Measurements from ENCODE around the gene HENMT1.
"Not testable (repeated sequence)": the region's sequence is repeated elsewhere in the genome, so short reads cannot be mapped to it uniquely, and the experiment has no call there.

HENMT1 gene

DNA sequence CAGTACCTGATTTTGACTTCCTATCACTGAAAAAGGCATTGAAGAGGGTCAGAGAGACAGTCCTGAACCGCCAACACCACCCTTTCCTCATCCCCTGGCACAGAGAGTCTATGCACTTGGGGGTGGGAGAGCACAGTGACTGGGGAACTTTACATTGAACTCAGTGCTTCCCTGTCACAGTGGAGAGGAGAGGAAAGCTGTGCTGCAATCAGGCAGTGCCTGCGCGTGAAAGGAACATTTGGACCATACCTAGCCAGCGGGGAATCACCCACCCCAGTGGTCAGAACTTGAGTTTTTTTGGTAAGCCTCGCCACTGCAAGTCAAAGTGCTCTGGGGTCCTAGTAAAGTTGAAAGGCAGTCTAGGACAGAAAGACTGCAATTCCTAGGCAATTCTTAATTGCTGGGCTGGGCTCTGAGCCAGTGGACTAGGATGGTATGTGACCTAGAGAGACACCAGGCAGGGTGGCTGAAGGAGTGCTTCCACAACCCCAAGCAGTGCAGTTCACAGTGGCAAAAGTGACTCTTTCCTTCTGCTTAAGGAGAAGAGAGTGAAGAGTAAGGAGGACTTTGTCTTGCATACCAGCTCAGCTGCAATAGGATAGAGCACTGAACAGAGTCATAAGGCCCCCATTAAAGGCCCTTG, 9.4 kb upstream of the HENMT1 start:
- no peak for DNase-seq

DNA sequence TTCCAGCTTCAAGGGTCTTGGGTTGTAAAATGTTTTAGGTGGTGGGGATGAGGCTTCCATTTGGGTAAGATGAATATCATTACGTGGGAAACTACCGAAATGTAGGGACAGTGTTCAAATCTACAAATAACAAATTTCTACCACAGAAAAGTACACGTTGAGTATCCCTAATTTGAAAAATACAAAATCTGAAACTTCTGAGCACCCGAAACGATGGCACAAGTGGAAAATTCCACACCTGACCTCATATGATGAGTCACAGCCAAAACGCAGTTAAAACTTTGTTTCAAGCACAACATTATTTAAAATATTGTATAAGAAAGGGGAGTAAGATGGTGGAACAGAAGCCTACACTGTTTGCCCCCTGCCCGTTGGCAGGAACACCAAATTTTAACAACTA, 8.8 kb upstream of the HENMT1 start:
- DNase-seq: no peak

DNA sequence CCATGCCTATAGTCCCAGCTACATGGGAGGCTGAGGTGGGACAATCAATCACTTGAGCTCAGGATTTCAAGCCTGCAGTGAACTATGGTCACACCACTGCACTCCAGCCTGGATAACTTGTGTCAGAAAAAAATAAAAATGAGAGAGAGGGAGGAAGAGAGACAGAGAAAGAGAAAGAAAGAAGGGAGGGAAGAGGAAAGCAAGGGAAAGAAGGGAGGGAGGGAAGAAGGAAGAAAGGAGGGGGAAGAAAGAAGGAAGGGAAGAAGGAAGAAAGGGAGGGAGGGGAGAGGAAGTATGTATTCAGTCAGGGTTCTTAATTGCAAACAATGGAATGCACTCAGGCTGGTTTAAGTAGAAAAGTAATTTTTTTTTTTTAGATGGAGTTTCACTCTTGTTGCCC, 7.9 kb upstream of the HENMT1 start:
- DNase-seq: no peak

DNA sequence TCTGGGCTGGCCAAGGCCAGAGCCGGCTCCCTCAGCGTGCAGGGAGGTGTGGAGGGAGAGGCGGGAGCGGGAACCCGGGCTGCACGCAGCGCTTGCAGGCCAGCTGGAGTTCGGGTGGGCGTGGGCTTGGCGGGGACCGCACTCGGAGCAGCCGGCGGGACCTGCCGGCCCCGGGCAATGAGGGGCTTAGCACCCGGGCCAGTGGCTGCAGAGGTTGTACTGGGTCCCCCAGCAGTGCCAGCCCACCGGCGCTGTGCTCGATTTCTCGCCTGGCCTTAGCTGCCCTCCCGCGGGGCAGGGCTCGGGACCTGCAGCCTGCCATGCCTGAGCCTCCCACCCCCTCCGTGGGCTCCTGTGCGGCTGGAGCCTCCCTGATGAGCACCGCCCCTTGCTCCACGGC, 6.5 kb upstream of the HENMT1 start:
- not testable (repeated sequence) for DNase-seq

DNA sequence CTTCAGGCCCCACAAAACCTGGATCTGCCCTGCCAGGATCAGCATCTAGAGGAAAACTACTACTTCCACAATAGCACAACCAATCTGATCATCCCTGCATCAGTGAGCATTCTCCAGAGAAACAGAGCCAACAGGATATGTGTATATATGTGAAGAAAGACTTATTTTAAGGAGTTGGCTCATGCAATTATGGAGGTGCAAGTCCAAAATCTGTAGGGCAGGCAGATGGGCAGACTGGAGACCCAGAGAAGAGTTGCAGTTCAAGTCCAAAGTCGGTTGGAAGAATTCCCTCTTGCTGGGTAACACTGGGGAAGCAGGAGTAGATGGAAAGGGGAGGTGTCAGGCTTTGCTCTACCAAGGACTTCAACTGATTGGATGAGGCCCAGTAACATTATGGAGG, 4.9 kb upstream of the HENMT1 start:
- DNase-seq: no peak

DNA sequence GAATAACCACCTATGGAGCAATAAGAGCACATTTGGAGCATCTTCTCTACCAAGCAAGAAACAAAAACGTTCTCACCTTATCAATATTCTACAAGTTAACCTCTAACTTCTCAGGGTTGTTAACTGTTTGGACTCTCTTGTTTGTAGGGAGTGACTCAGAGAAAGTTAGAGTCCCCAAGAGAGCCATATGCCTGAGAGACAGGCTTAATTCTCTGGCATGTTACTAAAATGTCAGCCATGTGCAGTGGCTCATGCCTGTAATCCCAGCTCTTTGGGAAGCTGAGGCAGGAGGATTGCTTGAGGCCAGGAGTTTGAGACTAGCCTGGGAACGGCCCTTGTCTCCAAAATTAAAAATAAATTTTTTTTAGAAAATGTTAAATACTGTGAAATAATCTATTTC, 4.2 kb upstream of the HENMT1 start:
- no peak for DNase-seq

DNA sequence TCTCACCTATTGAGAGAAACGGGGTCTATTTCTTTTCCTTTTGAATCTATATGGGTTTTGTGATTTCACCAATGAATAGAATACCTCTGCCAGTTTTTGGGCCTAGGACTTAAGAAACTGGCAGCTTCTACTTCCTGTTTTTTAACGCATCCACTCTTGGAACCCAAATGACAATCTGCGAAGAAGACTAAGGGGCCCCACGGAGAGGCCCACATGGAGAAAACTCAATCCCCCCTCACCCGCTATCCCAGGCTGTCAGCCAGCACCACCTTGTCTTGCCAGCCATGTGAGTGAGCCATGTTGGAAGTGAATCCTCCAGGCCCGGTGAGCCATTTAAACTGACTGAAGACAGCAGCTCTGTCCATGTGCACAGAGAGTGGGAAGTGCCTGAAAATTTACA, 3.6 kb upstream of the HENMT1 start:
- no peak for DNase-seq

DNA sequence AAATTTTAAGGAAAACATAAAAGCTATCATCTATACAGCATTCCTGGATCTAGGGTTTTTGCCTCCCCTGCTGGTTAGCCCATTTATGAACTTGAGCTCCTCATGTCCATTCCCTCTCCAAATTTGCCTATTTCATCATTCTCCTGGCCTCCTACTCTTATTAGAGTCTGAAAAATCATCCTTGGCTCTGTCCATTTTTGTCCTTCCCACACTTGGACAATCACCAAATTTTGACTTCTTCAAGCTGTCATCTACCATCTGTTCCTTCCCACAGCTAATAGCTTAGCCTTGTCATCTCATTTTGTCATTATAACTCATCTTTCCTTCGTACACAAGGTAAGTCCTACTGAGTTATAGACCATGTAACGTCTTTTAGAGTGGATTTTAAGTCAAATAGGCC, 2.2 kb upstream of the HENMT1 start:
- peak; percentile 49 for DNase-seq

DNA sequence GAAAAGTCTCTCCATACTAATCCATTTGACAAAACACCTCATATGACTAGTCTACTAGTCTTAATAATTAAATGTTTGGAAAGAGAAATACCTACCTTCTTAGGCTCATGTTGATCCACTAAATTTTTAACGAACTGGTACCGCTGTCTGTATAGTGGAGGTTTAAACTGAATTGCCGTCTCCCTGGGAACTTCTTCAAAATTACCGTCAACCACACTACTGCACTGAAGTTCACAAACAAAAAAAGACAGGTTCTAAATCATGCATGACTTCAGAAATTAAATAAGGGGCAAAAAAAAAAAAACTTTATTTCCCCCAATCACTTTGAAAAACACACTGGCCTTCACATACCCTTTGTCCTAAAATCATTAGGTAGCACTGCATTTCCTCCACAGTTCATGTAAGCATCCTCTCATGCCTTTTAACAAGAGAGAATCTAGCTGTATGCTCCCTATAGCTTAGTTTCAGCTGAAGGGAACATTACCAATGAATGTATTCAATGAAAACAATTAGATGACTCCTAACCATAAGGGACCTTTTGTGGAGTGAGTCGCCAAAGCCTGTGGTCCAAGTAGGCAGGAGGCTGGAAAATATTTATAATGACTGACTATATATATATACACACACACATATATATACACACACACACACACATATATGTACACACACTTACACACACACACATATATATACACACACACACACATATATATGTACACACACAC, 3.4 kb downstream of the HENMT1 start:
- no peak for DNase-seq

DNA sequence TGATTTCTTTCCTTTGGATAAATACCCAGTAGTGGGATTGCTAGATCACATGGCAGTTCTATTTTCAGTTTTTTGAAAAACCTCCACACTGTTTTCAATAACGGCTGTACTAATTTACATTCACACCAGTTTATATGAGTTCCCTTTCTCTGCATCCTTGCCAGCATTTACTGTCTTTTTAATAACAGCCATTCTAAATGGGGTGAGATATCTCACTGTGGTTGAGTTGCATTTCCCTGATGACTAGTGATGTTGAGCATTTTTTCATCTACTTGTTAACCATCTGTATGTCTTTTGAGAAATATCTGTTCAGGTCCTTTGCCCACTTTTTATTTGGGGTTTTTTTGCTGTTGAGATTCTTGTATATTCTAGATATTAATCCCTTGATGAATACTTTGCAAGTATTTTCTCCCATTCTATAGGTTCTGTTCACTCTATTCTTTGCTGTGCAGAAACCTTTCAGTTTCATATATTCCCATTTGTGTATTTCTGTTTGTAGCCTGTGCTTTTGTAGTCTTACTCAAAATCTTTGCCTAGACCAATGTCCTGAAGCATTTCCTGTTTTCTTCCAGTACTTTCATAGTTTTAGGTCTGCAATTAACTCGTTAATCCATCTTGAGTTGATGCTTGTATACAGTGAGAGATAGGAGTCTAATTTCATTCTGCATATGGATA, 7.3 kb downstream of the HENMT1 start:
- DNase-seq: no peak

DNA sequence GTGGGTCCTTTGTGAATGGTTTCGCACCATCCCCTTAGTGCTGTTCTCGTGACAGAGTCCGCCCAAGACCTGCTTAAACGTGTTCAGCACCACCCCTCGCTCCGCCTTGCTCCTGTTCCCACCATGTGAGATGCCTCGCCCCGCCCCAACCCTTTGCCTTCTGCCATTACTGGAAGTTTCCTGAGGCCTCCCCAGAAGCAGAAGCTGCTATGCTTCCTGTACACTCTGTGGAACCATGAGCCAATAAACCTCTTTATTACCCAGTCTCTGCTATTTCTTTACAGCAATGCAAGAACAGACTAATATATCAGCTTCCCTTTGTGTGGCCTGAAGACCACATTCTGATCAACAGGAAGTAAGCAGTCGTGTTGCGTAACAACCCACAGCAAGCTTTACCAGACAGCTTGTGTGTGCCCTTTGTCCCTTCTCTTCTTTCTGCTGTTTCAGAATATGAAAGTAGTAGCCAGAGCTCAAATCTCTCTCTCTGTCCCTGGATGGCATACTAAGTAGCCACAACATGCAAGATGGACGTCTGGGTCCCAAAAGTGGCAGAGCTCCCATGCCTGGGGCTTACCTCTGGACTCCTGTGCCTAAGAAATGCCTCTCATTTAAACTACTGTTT, 14.1 kb downstream of the HENMT1 start:
- no peak for DNase-seq

DNA sequence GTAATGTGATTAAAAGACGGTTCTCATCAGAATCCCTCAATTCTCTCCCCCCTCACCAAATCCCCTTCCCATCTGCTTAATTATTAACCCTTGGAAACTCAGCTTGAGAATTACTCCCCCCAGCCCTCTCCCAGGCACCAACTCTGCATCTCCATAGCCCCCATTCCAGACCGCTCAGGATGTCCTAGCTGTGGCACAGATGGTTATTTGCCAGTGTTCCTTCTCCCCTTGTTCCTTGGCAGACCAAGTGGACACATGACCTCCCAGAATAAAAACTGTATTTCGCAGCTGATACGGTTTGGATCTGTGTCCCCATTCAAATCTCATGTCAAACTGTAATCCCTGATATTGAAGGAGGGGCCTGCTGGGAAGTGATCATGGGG, 14.6 kb downstream of the HENMT1 start:
- peak; percentile 12 for DNase-seq

DNA sequence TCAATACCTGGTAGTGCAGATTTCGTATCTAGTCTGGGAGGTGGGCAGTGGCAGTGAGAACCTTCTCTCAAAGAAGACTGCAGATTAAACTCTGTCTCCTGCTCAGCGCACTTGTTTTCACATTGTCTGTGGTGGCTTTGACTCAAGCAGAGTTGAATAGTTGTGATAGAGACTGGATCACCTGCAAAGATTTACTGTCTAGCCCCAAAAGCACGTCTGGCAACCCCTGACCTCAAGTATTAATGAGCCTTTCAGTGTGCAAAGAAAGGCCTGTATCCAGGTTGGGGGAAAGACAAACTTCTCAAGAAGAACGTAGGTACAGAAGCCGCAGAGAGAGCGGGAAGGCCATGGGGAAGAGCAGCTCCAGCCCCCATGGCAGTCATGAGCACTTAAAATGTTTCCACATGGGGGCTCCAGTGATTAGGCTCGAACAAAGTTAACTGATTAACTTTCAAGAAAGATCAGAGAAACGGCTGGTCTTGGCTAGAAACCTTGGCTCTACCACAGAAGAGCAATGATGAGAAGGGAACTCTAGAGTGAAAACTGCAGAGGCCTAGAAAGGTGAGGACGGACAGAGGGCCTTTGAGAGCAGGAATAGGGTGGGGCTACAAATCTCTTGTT, 15.2 kb downstream of the HENMT1 start:
- no peak for DNase-seq

DNA sequence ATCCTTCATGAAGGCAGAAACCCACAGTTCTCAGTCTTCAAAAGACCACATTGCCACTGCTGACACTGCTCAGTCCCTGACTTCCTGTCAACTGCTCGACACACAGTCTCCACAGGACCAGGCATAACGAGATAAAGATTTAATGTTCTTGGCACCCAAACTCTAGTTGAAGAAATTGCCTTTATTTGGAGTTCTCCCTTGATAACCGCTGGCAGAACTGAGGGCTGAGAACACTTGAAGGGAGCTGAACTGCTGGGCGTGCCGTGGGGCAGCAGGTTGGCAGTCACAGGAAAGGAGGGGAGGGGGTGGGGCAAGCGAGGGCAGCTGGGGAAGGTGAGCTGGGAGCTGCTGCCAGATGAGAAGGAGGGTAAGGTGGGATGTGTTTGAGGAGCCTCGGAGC, 15.9 kb downstream of the HENMT1 start:
- DNase-seq: no peak

DNA sequence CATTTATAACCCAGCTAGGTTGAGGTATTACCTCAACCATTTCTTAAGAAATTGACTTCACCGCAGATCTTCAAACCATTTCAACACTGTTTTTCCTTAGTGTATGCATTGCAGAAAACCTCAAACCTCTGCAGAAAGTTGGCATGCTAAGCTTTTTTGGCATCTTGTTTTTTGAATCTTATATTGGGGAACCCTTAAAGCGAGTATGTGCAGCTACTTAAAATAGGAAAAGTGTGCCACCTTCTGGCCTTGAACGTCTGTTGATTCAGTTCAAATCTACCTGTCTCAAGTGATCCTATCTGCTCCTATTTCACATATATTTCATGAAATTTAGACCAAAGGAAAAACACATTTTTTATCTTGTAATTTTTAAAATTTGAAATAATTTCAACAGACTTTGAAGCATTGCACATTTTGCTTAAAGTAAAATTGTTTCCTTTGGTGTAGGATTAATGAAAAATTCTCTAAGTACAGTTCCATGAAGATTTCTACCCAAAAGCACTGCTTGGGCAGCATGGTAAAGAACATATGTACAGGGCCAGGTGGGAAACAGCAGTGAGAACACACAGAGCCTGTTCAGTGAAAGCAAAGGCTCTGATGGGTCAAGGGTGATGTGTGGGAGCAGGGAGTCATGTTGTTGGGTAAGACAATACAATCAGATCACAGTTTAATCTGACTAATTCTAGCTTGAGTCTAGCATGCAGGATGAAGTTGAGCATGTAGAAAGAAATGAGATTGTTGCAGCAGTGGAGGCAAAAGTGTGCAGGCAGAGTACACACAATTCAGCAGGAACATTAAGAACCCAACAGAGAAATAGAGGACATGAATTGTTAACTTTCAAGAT, 17.2 kb downstream of the HENMT1 start:
- peak; percentile 31 for DNase-seq

DNA sequence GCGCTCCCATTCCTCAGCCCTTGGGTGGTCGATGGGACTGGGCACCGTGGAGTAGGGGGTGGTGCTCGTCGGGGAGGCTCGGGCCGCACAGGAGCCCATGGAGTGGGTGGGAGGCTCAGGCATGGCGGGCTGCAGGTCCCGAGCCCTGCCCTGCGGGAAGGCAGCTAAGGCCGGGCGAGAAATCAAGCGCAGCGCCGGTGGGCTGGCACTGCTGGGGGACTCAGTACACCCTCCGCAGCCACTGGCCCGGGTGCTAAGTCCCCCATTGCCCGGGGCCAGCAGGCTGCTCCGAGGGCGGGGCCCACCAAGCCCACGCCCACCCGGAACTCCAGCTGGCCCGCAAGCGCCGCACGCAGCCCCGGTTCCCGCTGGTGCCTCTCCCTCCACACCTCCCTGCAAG, 20.0 kb downstream of the HENMT1 start:
- not testable (repeated sequence) for DNase-seq

DNA sequence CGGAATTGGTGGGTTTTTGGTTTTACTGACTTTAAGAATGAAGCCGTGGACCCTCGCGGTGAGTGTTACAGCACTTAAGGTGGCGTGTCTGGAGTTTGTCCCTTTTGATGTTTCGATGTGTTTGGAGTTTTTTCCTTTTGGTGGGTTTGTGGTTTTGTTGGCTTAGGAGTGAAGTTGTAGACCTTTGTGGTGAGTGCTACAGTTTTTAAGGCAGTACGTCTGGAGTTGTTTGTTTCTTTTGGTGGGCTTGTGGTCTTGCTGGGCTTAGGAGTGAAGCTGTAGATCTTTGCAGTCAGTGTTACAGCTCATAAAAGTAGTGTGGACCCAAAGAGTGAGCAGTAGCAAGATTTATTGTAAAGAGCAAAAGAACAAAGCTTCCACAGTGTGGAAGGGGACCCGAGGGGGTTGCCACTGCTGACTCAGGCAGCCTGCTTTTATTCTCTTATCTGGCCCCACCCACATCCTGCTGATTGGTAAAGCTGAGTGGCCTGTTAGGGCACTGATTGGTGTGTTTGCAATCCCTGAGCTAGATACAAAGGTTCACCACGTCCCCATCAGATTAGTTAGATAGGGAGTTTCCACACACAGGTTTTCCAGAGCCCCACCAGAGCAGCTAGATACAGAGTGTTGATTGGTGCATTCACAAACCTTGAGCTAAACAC, 20.9 kb downstream of the HENMT1 start:
- no peak for DNase-seq

DNA sequence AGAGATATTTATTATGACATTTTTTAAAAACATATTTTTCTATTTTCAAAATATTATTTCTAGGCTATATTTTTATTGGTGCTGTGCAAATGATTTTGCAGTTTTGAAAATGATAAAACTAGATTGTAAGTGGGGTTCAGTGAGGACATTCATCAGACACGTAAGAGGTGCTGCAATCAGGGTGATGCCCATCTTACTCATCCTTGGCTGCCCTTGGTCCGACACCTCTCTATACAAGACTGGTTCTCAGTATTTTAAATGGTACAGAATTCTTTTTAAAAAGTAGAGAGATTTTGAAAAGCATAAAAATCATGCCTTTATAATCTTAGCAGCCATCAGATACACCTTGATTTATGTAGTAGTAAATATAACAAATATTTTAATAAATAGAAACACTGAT, 24.0 kb downstream of the HENMT1 start:
- no peak for DNase-seq

DNA sequence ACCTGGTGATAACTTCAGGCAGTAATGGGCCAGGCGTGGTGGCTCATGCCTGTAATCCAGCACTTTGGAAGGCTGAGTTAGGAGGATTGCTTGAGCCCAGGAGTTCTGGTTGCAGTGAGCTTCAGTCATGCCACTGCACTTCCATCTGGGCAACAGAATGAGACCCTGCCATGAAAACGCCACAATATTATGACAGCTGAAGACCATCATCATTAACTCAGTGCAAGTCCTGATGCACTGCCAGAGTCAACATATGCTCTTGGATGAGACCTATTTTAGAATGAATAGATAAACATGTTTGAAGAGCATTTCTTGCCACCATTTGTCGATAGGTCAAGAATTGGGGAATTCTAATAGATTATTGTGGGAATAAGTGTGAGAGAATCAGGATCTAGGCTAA, 26.4 kb downstream of the HENMT1 start:
- no peak for DNase-seq

DNA sequence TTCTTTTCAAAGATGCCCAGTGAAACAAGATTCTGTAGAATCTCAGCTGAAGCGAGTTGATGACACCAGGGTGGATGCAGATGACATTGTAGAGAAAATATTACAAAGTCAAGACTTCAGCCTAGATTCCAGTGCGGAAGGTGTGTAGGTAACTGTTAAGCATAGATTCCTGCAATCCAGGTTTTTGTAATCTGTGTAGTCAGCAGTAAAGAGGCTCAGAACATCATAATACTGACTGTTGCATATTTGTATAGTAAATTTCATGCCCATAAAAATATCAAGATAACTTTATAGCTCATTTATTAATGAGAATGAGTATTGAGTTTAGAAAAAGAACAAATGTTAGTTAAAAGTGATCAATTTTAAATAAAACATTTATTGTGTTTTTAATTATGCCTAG, 32.2 kb downstream of the HENMT1 start:
- no peak for DNase-seq

DNA sequence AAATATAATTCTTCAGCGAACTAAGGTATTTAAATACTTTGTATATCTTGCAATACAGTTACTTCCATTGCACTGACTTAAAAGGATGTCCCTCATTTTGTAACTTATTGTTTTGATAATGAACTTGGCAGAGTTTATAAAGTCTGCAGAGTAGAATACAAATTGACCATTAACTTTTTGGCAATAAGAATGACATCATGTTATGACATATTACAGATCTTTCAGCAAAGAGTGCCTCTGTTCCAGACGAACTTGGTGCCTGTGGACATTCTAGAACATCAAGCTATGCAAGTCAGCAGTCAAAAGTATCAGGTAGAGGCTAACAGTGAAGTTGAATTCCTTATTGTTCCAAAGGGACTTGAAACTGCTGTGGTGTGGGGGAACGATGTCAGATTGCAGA, 32.9 kb downstream of the HENMT1 start:
- DNase-seq: no peak

DNA sequence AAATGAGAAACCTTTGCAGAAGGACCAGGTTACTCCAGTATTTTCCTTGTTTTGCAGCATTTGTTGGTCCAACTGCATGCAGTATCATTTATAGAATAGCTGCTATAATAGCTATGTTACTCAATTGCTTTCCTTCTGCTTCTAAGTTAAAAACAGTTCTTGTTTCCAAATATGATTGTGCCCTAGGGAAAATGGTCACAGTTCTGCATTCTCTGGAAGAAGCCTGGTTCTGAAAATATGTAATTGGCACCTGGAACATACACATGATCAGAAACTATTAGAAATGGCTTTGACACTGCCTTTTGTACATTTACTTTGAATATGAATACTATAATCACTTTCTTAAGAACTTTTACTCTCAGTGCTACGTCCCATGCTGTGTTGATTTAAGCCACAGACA, 33.6 kb downstream of the HENMT1 start:
- DNase-seq: no peak

All from NCI-H524 treated with DMSO at 0.1 percent for 48 hours (cell line).